Thyroid gland (tissue), 4 donors: ENCODE results near the gene NPY. TPM values are rescaled to one million over a fixed set of nuclear protein-coding genes. Genes with fewer than 3 reads are reported as not detected.

Source experiments
- DNase-seq, 2 donors: peaks; one replicate each; pipeline ENCODE4 v3.0.0-alpha.2; 2019
- H3K27ac ChIP-seq, 3 donors: fragments of 200-600 bp; sonication (generic); 1 replicate in 2 of 3; 2 replicates in 1 of 3; pipeline ENCODE4 v1.5.1; 2016 to 2019; ENCODE audit warnings: mild to moderate bottlenecking in 1 of 3, moderate library complexity in 1 of 3
- H3K27me3 ChIP-seq: fragments of 200-600 bp; sonication (generic); one replicate; pipeline ENCODE4 v1.5.1; 2019
- H3K36me3 ChIP-seq, 2 donors: fragments of 200-600 bp; sonication (generic); one replicate each; pipeline ENCODE4 v1.5.1; 2016 to 2019
- H3K4me1 ChIP-seq, 2 donors: fragments of 200-600 bp; sonication (generic); one replicate each; pipeline ENCODE4 v1.5.1; 2017 to 2019
- H3K4me3 ChIP-seq, 3 donors: fragments of 200-600 bp; sonication (generic); replicated peaks in 1 of 3; 1 replicate in 2 of 3; 2 replicates in 1 of 3; pipeline ENCODE4 v1.5.1; 2016; ENCODE audit warnings: mild to moderate bottlenecking in 1 of 3
- H3K9me3 ChIP-seq: fragments of 200-600 bp; sonication (generic); one replicate; pipeline ENCODE4 v1.5.1; 2017
- POLR2A ChIP-seq, 2 donors: fragments of 450-650 bp; IDR thresholded peaks; one replicate each; pipeline ENCODE4 v1.6.1; 2017; ENCODE audit warnings: antibody characterized with exemption in 2 of 2, mild to moderate bottlenecking in 2 of 2, moderate library complexity in 1 of 2
- WGBS, 2 donors: methylation state at CpG; one replicate each; pipeline ENCODE4 v1.1.5; 2017; 5-methylcytosine and 5-hydroxymethylcytosine counted together
- intact Hi-C: fragments of 100-400 bp; cut with DNase I; formaldehyde crosslinking; loops from one replicate; pipeline ENCODE4 v1.15.1; 2023
- total RNA-seq, 4 donors: library from RNA; depleted of rRNA; stranded (reverse); fragments of >200 nt; gene quantifications; one replicate each; pipeline ENCODE4 v1.2.3, GENCODE V29; 2016
- TF ChIP-seq, protein P1 (sequence below), 6 experiments: fragments of 200-600 bp in 3 of 6; fragments of 450-650 bp in 3 of 6; sonication (generic) in 3 of 6; IDR thresholded peaks; one replicate each; pipeline ENCODE4 v1.5.1; 2016 to 2019; ENCODE audit warnings: antibody characterized with exemption in 6 of 6, mild to moderate bottlenecking in 2 of 6, inconsistent platforms in 1 of 6, moderate library complexity in 1 of 6

NPY gene
- total RNA-seq, 4 donors from 2014 or later: 13.0 TPM; not detected in 3

- Histone ChIP-seq H3K9me3 (no peaks in the 10 kb centered on the region), H3K4me3 (no peak overlapping the region), H3K27me3 (no peaks in the 10 kb centered on the region), H3K4me1 (no peaks in the 10 kb centered on the region), H3K27ac (no peak overlapping the region), H3K36me3 (no peaks in the 10 kb centered on the region)
- intact Hi-C loops: no loop called here
- no peak for DNase-seq
- WGBS, 2 donors: 89 to 95% methylated on average over 3 of the region's 3 CpGs
- TF ChIP-seq, protein P1, sequence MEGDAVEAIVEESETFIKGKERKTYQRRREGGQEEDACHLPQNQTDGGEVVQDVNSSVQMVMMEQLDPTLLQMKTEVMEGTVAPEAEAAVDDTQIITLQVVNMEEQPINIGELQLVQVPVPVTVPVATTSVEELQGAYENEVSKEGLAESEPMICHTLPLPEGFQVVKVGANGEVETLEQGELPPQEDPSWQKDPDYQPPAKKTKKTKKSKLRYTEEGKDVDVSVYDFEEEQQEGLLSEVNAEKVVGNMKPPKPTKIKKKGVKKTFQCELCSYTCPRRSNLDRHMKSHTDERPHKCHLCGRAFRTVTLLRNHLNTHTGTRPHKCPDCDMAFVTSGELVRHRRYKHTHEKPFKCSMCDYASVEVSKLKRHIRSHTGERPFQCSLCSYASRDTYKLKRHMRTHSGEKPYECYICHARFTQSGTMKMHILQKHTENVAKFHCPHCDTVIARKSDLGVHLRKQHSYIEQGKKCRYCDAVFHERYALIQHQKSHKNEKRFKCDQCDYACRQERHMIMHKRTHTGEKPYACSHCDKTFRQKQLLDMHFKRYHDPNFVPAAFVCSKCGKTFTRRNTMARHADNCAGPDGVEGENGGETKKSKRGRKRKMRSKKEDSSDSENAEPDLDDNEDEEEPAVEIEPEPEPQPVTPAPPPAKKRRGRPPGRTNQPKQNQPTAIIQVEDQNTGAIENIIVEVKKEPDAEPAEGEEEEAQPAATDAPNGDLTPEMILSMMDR (IDR thresholded peaks at IDR 0.05): no peak
- TF ChIP-seq POLR2A (IDR thresholded peaks at IDR 0.05): no peak
These were observed 50.6 kb downstream of the NPY start for GRCh38 chr7:24334627-24335026.

DNA sequence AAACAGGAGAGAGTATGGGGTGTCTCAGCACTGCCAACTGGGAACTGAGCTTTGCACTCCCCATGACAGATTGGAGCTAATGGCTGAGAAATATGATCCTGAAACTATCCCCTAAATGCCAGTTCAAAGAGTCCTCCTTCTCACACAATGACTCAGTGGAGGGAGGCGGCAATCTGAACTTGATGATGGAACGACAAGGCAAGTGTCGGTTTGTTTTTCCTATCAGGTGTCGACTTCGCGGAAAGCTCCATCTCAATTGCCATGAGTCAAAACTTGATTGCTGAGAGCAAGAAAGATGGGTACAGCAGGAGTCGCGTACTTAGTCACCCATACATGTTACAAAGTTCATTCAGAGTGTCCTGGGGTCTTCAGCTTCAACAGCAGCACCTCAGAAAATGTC is 52.5 kb downstream of the NPY start:
- no peak for DNase-seq
- H3K36me3 ChIP-seq: no peaks in the 10 kb centered on the region
- no peak overlapping the region for H3K27ac ChIP-seq
- H3K27me3 ChIP-seq: no peaks in the 10 kb centered on the region
- H3K4me3 ChIP-seq: no peak overlapping the region
- H3K4me1 ChIP-seq: no peaks in the 10 kb centered on the region
- TF ChIP-seq, protein P1 (IDR thresholded peaks at IDR 0.05): no peak
- TF ChIP-seq POLR2A (IDR thresholded peaks at IDR 0.05): no peak
- intact Hi-C loops: no loop called here
- WGBS, 2 donors: 39% methylated on average over 8 of the region's 8 CpGs
- H3K9me3 ChIP-seq: no peaks in the 10 kb centered on the region

DNA sequence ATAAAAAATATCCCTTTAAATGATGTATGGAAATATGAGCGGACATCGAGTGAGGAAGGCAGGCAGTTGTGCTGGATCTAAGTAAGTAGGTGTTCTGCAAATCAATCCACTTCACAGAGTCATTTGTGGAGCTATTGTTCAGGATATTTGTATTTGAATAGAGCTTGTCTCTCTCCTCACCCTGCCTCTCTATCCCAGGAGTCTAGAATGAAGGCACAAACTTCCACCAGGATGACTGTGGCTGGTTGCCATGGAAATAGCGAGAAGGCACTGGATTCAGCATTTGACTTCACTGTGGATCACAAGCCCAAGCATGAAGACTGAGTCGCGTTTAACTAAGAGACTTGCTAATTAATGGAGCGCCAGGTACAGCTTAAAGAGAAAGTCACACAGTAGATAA is 53.2 kb downstream of the NPY start:
- Histone ChIP-seq H3K27me3 (no peaks in the 10 kb centered on the region), H3K4me3 (no peak overlapping the region), H3K9me3 (no peaks in the 10 kb centered on the region), H3K4me1 (no peaks in the 10 kb centered on the region), H3K36me3 (no peaks in the 10 kb centered on the region), H3K27ac (no peak overlapping the region)
- intact Hi-C loops: no loop called here
- no peak for TF ChIP-seq POLR2A (IDR thresholded peaks at IDR 0.05)
- TF ChIP-seq, protein P1 (IDR thresholded peaks at IDR 0.05): no peak
- DNase-seq: no peak
- WGBS, 2 donors: 35 to 40% methylated on average over 6 of the region's 6 CpGs

DNA sequence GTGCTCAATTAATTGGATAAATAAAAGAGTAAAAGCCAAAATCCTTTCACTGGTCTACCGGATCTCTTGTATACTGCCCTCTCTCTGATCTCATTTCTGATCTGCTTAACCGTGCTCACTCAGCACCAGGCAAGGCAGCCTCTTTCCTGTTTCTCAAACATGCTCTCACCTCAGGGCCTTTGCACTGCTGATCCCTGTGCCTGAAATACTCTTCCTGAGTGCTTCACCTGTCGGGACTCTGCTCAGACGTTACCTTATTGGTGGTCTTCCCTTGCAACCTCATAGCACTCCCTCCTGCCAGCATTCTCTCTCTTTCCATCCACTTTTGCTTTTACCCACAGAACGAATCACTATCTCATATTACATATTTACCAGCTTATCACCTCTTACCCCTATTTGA is 55.6 kb downstream of the NPY start:
- Histone ChIP-seq H3K9me3 (no peaks in the 10 kb centered on the region), H3K36me3 (no peaks in the 10 kb centered on the region), H3K4me1 (no peaks in the 10 kb centered on the region), H3K4me3 (no peak overlapping the region), H3K27me3 (no peaks in the 10 kb centered on the region), H3K27ac (no peak overlapping the region)
- TF ChIP-seq POLR2A (IDR thresholded peaks at IDR 0.05): no peak
- TF ChIP-seq, protein P1 (IDR thresholded peaks at IDR 0.05): no peak
- 82 to 84% methylated on average over 5 of the region's 5 CpGs for WGBS, 2 donors
- DNase-seq: no peak
- intact Hi-C loops: no loop called here

GRCh38 chr7:24340727-24341126 is 56.7 kb downstream of the NPY start:
- 86 to 90% methylated on average over 3 of the region's 3 CpGs for WGBS, 2 donors
- Histone ChIP-seq H3K9me3 (no peaks in the 10 kb centered on the region), H3K36me3 (no peaks in the 10 kb centered on the region), H3K4me3 (no peak overlapping the region), H3K27ac (no peak overlapping the region), H3K4me1 (no peaks in the 10 kb centered on the region), H3K27me3 (no peaks in the 10 kb centered on the region)
- no peak for DNase-seq
- TF ChIP-seq, protein P1 (IDR thresholded peaks at IDR 0.05): no peak
- TF ChIP-seq POLR2A (IDR thresholded peaks at IDR 0.05): no peak
- intact Hi-C loops: no loop called here
